Activated CD8-positive, alpha-beta memory T cell treated with anti-CD3 and anti-CD28 coated beads, Interleukin-2, amount 50 U/mL, for 1 hour (primary cell): ENCODE measurements around the gene PIAS1.
"Not testable (repeated sequence)": the region's sequence is repeated elsewhere in the genome, so short reads cannot be mapped to it uniquely, and the experiment has no call there.

Source experiments
- DNase-seq: peaks from one replicate; pipeline ENCODE4 v3.0.0-alpha.2; 2020; ENCODE audit errors: extremely low read depth

Gene PIAS1

GRCh38 chr15:68234060-68234459, 179.9 kb downstream of the PIAS1 start:
- no peak for DNase-seq

- DNase-seq: not testable (repeated sequence)
Measured at GRCh38 chr15:68234520-68234919, 180.4 kb downstream of the PIAS1 start.

- no peak for DNase-seq
Measured at GRCh38 chr15:68235022-68235421, 180.9 kb downstream of the PIAS1 start.

GRCh38 chr15:68239025-68239424, 184.9 kb downstream of the PIAS1 start:
- no peak for DNase-seq

GRCh38 chr15:68241088-68241935, 187.2 kb downstream of the PIAS1 start:
- no peak for DNase-seq
